A673 (cell line): ENCODE results near the gene ADAMTS7. TPM values are rescaled to one million over a fixed set of nuclear protein-coding genes. Genes with fewer than 3 reads are reported as not detected.

Experiments
- BruUV-seq: library from RNA; stranded (reverse); fragments of 400-500 nt; replicated peaks from 2 replicates; lab custom pipeline; 2021; lab: Mats Ljungman, UMichigan
- CTCF ChIA-PET: fragments of 300-600 bp; sonication (Branson Sonifier 250); formaldehyde crosslinking; loops from one replicate; lab custom pipeline; 2022; ENCODE audit warnings: antibody characterized with exemption; lab: Charles Lee
- POLR2A ChIA-PET: fragments of 300-600 bp; sonication (Branson Sonifier 250); formaldehyde crosslinking; loops from one replicate; lab custom pipeline; 2022; ENCODE audit warnings: antibody characterized with exemption; ENCODE audit not compliant: low non-redundant PET; lab: Charles Lee
- DNase-seq: peaks from one replicate; pipeline ENCODE4 v3.0.0-alpha.2; 2015; ENCODE audit warnings: low spot score
- H3K27ac ChIP-seq: fragments of 200-600 bp; sonication (generic); 2 replicates; pipeline ENCODE4 v1.5.1; 2016; ENCODE audit warnings: mixed run types, low read depth, mild to moderate bottlenecking, mixed read lengths, antibody characterized with exemption, low read length; ENCODE audit not compliant: poor library complexity, severe bottlenecking
- H3K27me3 ChIP-seq: fragments of 200-600 bp; sonication (generic); replicated peaks from 2 replicates; pipeline ENCODE4 v1.6.1; 2017; ENCODE audit warnings: mixed run types, low read depth, mild to moderate bottlenecking, mixed read lengths, antibody characterized with exemption, low read length; ENCODE audit not compliant: insufficient read depth, poor library complexity
- H3K36me3 ChIP-seq: fragments of 200-600 bp; sonication (generic); 2 replicates; pipeline ENCODE4 v1.6.1; 2016; ENCODE audit warnings: mixed run types, mild to moderate bottlenecking, mixed read lengths, antibody characterized with exemption, low read length; ENCODE audit not compliant: insufficient read depth, poor library complexity, severe bottlenecking
- H3K4me1 ChIP-seq: fragments of 200-600 bp; sonication (generic); 2 replicates; pipeline ENCODE4 v1.6.1; 2017; ENCODE audit warnings: mixed run types, mild to moderate bottlenecking, mixed read lengths, antibody characterized with exemption, low read length; ENCODE audit not compliant: insufficient read depth, poor library complexity, severe bottlenecking
- H3K4me3 ChIP-seq: fragments of 200-600 bp; sonication (generic); 2 replicates; pipeline ENCODE4 v1.5.1; 2016; ENCODE audit warnings: low read depth, mixed run types, mild to moderate bottlenecking, mixed read lengths, low read length; ENCODE audit not compliant: poor library complexity, severe bottlenecking
- H3K9me3 ChIP-seq: fragments of 200-600 bp; sonication (generic); 2 replicates; pipeline ENCODE4 v1.6.1; 2016; ENCODE audit warnings: mixed run types, low read depth, mild to moderate bottlenecking, mixed read lengths, antibody characterized with exemption, low read length; ENCODE audit not compliant: poor library complexity, severe bottlenecking
- CTCF ChIP-seq: fragments of 300-800, 200-600 bp; sonication (generic); conservative IDR thresholded peaks from 2 replicates; pipeline ENCODE4 v1.5.1; 2017; ENCODE audit warnings: low read depth, mild to moderate bottlenecking, antibody characterized with exemption, low read length, moderate library complexity, mixed read lengths
- EZH2 ChIP-seq: fragments of 200-600 bp; sonication (generic); IDR thresholded peaks from 2 replicates; pipeline ENCODE4 v1.6.1; 2017; ENCODE audit warnings: borderline replicate concordance, low read depth, mild to moderate bottlenecking, mixed read lengths, antibody characterized with exemption, low read length; ENCODE audit not compliant: poor library complexity, severe bottlenecking
- intact Hi-C: fragments of 100-400 bp; cut with micrococcal nuclease; formaldehyde crosslinking; loops from one replicate; pipeline ENCODE4 v1.10.0; 2022; ENCODE audit not compliant: unreplicated experiment
- total RNA-seq: library from RNA; stranded (reverse); gene quantifications from 2 replicates; pipeline ENCODE4 v1.2.3, GENCODE V29; 2021

The ADAMTS7 gene
- total RNA-seq, 1 experiment from 2014 or later = 0.41 TPM

DNA sequence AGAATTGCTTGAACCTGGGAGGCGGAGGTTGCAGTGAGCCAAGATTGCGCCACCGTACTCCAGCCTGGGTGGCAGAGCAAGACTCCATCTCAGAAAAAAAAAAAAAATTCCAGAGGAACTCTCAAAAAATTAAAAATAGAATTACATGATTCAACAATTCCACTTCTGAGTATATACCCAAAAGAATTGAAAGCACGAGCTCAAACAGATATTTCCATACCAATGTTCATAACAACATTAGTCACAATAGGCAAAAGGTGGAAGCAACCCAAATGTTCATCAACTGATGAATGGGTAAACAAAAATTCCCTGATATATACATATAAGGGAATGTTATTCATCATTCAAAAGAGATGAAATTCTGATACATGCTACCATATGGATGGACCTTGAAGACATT, 44.5 kb upstream of the ADAMTS7 start:
- no peak for DNase-seq
- no peaks in the 10 kb centered on the region for H3K9me3 ChIP-seq
- no peak overlapping the region for H3K27ac ChIP-seq
- no peak overlapping the region for H3K4me3 ChIP-seq
- ChIA-PET CTCF (no interaction called here), POLR2A (no interaction called here)
- intact Hi-C loops = no loop called here
- H3K27me3 ChIP-seq = no peaks in the 10 kb centered on the region
- no peaks in the 10 kb centered on the region for H3K4me1 ChIP-seq
- no TSS peak for BruUV-seq
- no peak for TF ChIP-seq CTCF
- no peak for TF ChIP-seq EZH2
- H3K36me3 ChIP-seq = no peaks in the 10 kb centered on the region

DNA sequence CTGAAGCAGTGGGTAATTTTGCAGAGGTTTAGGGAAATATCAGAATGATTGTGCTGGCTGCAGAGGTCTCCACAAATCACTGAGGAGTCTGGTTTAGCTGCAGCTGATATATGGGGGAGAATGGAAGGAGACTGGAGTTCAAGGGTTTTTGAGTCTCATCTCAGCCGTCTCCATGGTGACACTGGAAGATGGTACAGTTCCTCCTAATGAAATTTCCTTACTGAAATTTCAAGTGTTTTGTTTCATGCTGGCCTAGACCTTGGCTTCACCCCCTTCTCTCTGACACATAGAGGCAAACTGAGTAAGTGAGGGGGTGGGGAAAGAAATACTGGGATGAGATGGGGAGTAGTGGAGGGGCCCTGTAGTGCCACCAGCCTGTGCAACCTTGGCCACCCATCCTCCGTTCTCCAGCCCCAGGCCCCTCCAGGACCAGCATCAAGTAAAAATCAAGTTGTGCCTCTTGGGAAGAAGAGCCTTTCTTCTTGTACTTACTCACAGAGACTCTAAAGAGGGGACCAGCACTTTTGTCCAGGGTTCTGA, 43.6 kb upstream of the ADAMTS7 start:
- intact Hi-C loops = no loop called here
- no peaks in the 10 kb centered on the region for H3K36me3 ChIP-seq
- H3K4me1 ChIP-seq = no peaks in the 10 kb centered on the region
- TF ChIP-seq CTCF (no peak), EZH2 (no peak)
- POLR2A ChIA-PET = no interaction called here
- no peak for DNase-seq
- no peak overlapping the region for H3K27ac ChIP-seq
- BruUV-seq = no TSS peak
- no peak overlapping the region for H3K4me3 ChIP-seq
- no peaks in the 10 kb centered on the region for H3K9me3 ChIP-seq
- H3K27me3 ChIP-seq = no peaks in the 10 kb centered on the region
- CTCF ChIA-PET = no interaction called here

DNA sequence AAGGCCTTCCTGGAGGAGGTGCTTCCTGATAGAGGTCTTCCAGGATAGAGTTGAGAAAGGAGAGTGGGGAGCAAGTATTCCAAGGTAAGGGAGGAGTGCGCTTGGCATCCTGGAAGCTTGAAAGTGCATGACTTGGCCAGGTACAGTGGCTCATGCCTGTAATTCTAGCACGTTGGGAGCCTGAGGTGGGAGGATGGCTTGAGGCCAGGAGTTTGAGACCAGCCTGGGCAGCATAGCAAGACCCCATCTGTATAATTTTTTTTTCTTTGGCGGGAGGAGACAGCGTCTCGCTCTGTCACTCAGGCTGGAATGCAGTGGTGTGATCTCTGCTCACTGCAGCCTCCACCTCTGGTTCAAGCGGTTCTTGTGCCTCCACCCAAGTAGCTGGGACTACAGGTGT, 42.2 kb upstream of the ADAMTS7 start:
- intact Hi-C loops = no loop called here
- no peaks in the 10 kb centered on the region for H3K36me3 ChIP-seq
- no peak overlapping the region for H3K27ac ChIP-seq
- CTCF ChIA-PET = no interaction called here
- BruUV-seq = no TSS peak
- no peaks in the 10 kb centered on the region for H3K4me1 ChIP-seq
- no peaks in the 10 kb centered on the region for H3K27me3 ChIP-seq
- POLR2A ChIA-PET = no interaction called here
- DNase-seq = no peak
- H3K4me3 ChIP-seq = no peak overlapping the region
- no peaks in the 10 kb centered on the region for H3K9me3 ChIP-seq
- TF ChIP-seq CTCF (no peak), EZH2 (no peak)
